Measurements from ENCODE around the gene SLBP. TPM values are rescaled to one million over a fixed set of nuclear protein-coding genes. Genes with fewer than 3 reads are reported as not detected.

The SLBP gene
- total RNA-seq, 1 donor from 2014 or later = 114 TPM

DNA sequence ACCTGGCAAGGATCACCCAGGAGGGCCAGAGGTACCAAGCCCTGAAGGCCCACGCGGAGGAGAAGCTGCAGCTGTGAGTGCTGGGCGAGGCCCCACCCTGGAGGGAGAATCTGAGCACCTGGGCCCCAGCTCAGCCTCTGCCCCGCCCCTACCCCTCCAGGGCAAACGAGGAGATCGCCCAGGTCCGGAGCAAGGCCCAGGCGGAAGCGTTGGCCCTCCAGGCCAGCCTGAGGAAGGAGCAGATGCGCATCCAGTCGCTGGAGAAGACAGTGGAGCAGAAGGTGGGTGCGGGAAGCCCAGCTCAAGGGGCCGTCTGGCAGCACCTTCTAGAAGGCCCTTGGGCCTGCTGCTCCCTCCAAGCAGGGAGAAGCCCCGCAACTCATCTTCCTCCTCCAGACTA is 32.4 kb upstream of the SLBP start:
- TF ChIP-seq, protein P1, sequence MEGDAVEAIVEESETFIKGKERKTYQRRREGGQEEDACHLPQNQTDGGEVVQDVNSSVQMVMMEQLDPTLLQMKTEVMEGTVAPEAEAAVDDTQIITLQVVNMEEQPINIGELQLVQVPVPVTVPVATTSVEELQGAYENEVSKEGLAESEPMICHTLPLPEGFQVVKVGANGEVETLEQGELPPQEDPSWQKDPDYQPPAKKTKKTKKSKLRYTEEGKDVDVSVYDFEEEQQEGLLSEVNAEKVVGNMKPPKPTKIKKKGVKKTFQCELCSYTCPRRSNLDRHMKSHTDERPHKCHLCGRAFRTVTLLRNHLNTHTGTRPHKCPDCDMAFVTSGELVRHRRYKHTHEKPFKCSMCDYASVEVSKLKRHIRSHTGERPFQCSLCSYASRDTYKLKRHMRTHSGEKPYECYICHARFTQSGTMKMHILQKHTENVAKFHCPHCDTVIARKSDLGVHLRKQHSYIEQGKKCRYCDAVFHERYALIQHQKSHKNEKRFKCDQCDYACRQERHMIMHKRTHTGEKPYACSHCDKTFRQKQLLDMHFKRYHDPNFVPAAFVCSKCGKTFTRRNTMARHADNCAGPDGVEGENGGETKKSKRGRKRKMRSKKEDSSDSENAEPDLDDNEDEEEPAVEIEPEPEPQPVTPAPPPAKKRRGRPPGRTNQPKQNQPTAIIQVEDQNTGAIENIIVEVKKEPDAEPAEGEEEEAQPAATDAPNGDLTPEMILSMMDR (conservative IDR thresholded peaks at IDR 0.05; ENCODE audit: low read depth, low read length) = no peak
- no peak for DNase-seq (ENCODE audit: low read depth)
- no peak overlapping the region for H3K4me3 ChIP-seq (ENCODE audit: low read depth, low read length)

DNA sequence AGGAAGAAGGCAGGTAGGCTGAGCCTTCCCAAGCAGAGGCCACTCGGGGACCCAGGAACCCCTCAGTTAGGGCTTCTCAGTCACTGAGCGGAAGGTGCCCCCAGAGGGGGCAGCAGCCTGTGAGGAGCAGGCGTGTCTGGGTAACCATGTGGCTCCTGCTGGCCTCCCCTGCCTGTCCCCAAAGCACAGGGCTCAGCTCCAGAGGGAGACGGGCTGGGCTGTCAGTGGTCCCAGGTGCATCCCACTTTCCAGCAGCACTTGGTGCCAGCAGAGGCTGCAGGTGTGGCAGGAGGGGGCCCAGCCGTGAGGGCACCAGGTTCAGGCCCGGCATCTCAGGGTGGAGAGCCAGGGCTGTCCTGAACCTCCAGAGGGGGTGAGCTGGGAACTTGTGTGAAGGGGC is 31.9 kb upstream of the SLBP start:
- no peak overlapping the region for H3K4me3 ChIP-seq (ENCODE audit: low read depth, low read length)
- DNase-seq (ENCODE audit: low read depth) = no peak
- TF ChIP-seq, protein P1 (conservative IDR thresholded peaks at IDR 0.05; ENCODE audit: low read depth, low read length) = no peak

DNA sequence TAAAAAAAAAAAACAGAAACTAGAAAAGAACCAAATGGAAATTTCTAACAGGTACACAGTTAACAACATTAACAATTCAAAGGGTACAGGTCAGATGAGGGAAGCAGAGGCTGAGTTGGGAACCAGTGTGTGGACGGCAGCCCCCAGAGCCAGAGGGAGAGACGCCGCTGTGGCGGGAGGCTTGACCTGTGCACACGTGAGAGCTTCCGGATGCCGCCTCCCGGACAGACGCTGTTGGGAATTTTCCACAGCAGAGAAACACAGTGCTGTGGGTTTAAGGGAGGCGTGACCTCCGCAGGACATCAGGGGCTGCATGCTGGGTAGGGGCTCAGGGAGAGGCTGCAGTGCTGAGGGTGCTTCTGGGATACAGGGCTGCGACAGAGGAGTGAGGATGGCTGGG is 31.4 kb upstream of the SLBP start:
- DNase-seq (ENCODE audit: low read depth) = no peak
- no peak overlapping the region for H3K4me3 ChIP-seq (ENCODE audit: low read depth, low read length)
- TF ChIP-seq, protein P1 (conservative IDR thresholded peaks at IDR 0.05; ENCODE audit: low read depth, low read length) = no peak

DNA sequence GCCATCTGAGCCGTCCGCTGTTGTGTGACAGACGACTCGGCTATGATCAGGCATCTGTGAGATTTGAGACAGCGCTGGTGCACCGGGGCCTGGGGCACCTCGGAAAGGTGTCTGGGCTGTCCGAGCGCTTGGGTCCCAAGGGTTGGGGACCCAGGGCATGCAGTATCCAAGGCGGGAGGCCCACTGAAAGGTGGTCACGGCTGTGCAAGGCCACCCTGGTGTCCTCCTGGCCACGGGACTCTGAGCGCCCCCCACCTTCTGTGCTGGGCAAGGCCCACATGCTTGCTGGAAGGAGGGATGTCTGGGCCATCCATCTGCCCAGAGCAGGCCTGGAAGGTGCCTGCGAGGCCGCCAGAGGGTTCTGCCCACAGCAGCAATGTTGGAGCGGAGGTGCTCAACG is 29.1 kb upstream of the SLBP start:
- TF ChIP-seq, protein P1 (conservative IDR thresholded peaks at IDR 0.05; ENCODE audit: low read depth, low read length) = no peak
- no peak for DNase-seq (ENCODE audit: low read depth)
- H3K4me3 ChIP-seq (ENCODE audit: low read depth, low read length) = no peak overlapping the region

DNA sequence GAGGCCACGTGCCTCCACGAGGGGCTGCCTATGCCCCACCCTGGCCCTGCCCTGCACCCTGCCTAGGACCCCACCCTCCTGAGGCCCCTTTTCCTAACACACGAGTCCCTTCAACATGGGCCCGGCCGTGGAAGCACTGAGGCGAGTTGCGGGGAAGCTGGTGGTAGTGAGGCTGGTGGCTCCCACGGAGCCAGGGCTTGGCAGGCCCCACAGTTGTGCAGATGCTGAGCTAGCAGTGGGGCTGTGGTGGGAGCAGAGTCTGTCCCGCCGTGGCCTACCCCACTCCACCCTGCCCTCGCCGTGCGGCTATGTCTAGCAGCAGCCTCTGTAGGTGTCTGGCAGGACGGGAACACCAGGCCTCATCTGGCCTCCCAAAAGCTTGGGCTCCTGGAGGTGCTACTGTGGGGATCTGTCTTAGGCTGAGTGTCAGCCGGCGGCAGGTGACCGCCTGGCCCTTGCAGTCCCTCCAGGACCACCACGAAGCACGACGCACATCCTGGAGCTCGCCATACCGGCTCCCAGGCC is 28.0 kb upstream of the SLBP start:
- H3K4me3 ChIP-seq (ENCODE audit: low read depth, low read length) = no peak overlapping the region
- DNase-seq (ENCODE audit: low read depth) = no peak
- TF ChIP-seq, protein P1 (conservative IDR thresholded peaks at IDR 0.05; ENCODE audit: low read depth, low read length) = no peak

DNA sequence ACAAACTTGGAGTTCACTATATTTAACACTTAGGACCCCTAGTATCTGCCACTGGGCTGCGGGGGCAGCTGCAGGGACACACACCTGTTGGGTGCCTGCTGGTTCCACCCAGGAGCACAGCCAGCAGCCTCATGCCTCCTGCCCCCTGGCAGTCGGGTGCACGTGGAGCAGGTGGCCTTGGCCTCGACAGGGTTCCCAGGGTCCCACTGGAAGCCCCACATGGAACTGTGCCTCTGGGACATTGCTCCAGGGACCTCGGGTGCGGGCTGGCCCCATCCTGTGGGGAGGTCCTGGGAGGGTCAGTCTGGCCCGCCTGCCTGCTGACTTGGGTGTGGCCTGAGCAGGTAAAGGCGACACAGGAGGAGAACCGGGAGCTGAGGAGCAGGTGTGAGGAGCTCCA is 27.2 kb upstream of the SLBP start:
- no peak for DNase-seq (ENCODE audit: low read depth)
- no peak overlapping the region for H3K4me3 ChIP-seq (ENCODE audit: low read depth, low read length)
- TF ChIP-seq, protein P1 (conservative IDR thresholded peaks at IDR 0.05; ENCODE audit: low read depth, low read length) = no peak

DNA sequence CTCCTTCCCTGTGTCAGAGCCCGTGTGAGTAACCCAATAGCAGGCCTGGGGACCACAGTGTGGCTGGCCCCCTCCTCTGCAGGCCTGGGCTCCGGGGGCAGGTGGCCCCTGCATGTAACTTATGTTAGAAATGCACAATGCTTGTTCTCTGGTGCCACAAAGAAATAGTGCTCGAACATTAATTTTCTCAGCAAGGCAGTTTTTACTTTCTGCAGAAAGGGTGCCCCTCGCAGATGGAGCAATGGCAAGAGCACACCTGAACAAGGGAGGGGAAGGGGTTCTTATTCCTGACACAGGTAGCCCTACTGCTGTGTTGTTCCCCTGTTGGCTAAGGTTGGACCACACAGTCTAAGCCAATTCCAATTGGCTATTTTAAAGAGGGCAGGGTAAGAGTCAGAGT is 26.3 kb upstream of the SLBP start:
- TF ChIP-seq, protein P1 (conservative IDR thresholded peaks at IDR 0.05; ENCODE audit: low read depth, low read length) = no peak
- no peak overlapping the region for H3K4me3 ChIP-seq (ENCODE audit: low read depth, low read length)
- DNase-seq (ENCODE audit: low read depth) = no peak

Data from epithelial cell of proximal tubule (primary cell).